K562 (cell line): ENCODE results near the gene RNPEPL1. TPM values are rescaled to one million over a fixed set of nuclear protein-coding genes. Genes with fewer than 3 reads are reported as not detected.
A peak's percentile ranks its signal among the peaks of the same experiment; 100 is the strongest.

Source experiments
- ARID3B ChIP-seq: fragments of 250-450 bp; sonication (Bioruptor Pico); IDR thresholded peaks from 2 replicates; pipeline ENCODE4 v1.4.0; 2020; ENCODE audit warnings: borderline replicate concordance
- ATF6 ChIP-seq: sonication (generic); formaldehyde crosslinking; IDR thresholded peaks from 2 replicates; pipeline ENCODE4 v1.4.0; 2020; ENCODE audit warnings: mild to moderate bottlenecking, missing genetic modification reagents
- BDP1 ChIP-seq: IDR thresholded peaks from 3 replicates; pipeline ENCODE4 v1.6.1; 2011; ENCODE audit not compliant: insufficient read length, insufficient read depth
- CHD1 ChIP-seq: fragments of 200-600 bp; sonication (generic); IDR thresholded peaks from one replicate; pipeline ENCODE4 v1.6.1; 2012; ENCODE audit warnings: mild to moderate bottlenecking, moderate library complexity, low read length, inconsistent platforms
- E2F4 ChIP-seq: sonication (generic); formaldehyde crosslinking; IDR thresholded peaks from 2 replicates; pipeline ENCODE4 v1.8.0; 2022; ENCODE audit warnings: mild to moderate bottlenecking, low read depth, missing genetic modification reagents
- FOXO4 ChIP-seq: fragments of 450-650 bp; formaldehyde crosslinking; IDR thresholded peaks from 2 replicates; pipeline ENCODE4 v1.4.0; 2020; ENCODE audit warnings: mild to moderate bottlenecking, moderate library complexity
- IFI16 ChIP-seq: fragments of 250-450 bp; sonication (Bioruptor Pico); IDR thresholded peaks from 2 replicates; pipeline ENCODE4 v2.1.2; 2022; ENCODE audit warnings: mild to moderate bottlenecking, inconsistent platforms
- JUN ChIP-seq, 2 experiments: sonication (generic) in 1 of 2; formaldehyde crosslinking in 1 of 2; IDR thresholded peaks; 2 replicates each; pipeline versions ENCODE4 v1.6.1 to v1.8.0; 2012 to 2022; ENCODE audit warnings: borderline replicate concordance in 2 of 2, mild to moderate bottlenecking in 2 of 2, improper control_type of control experiment in 1 of 2, low read depth in 1 of 2, low read length in 1 of 2, missing genetic modification reagents in 1 of 2
- MBD2 ChIP-seq: sonication (generic); IDR thresholded peaks from 2 replicates; pipeline ENCODE4 v1.6.1; 2016; ENCODE audit warnings: low read depth, borderline replicate concordance
- NBN ChIP-seq: fragments of 450-650 bp; IDR thresholded peaks from 2 replicates; pipeline ENCODE4 v1.6.1; 2016; ENCODE audit warnings: low read depth, mild to moderate bottlenecking
- NCOA2 ChIP-seq, 2 experiments: fragments of 450-650 bp; IDR thresholded peaks; 2 replicates each; pipeline ENCODE4 v1.6.1; 2018; ENCODE audit warnings: mild to moderate bottlenecking in 2 of 2, moderate library complexity in 1 of 2; ENCODE audit not compliant: partially characterized antibody in 2 of 2
- NCOA6 ChIP-seq: fragments of 450-650 bp; IDR thresholded peaks from 2 replicates; pipeline ENCODE4 v1.6.1; 2017; ENCODE audit warnings: mild to moderate bottlenecking
- NRF1 ChIP-seq, 2 experiments: fragments of 450-650 bp; IDR thresholded peaks in 1 of 2; conservative IDR thresholded peaks in 1 of 2; 2 replicates each; pipeline ENCODE4 v1.6.1; 2014; ENCODE audit warnings: mild to moderate bottlenecking in 2 of 2
- NUFIP1 ChIP-seq: fragments of 450-650 bp; IDR thresholded peaks from 2 replicates; pipeline ENCODE4 v1.6.1; 2018; ENCODE audit not compliant: partially characterized antibody
- PHB ChIP-seq: fragments of 250-450 bp; sonication (Bioruptor Pico); IDR thresholded peaks from 2 replicates; pipeline ENCODE4 v1.5.0; 2021
- PRMT5 ChIP-seq: sonication (generic); formaldehyde crosslinking; IDR thresholded peaks from 2 replicates; pipeline ENCODE4 v1.5.0; 2020; ENCODE audit warnings: missing genetic modification reagents
- RBBP5 ChIP-seq: fragments of 200-600 bp; sonication (generic); IDR thresholded peaks from 2 replicates; pipeline ENCODE4 v1.6.1; 2012; ENCODE audit warnings: borderline replicate concordance, mild to moderate bottlenecking, low read length, control low read depth, inconsistent platforms; ENCODE audit not compliant: insufficient read depth, poor library complexity, severe bottlenecking
- RBFOX2 ChIP-seq: fragments of 200-400 bp; formaldehyde crosslinking; IDR thresholded peaks from 2 replicates; pipeline ENCODE4 v1.6.1; 2017; ENCODE audit warnings: low read depth, mild to moderate bottlenecking, low read length, moderate library complexity
- SMARCA4 ChIP-seq: fragments of 450-650 bp; IDR thresholded peaks from 2 replicates; pipeline ENCODE4 v1.6.1; 2016
- SRSF1 ChIP-seq: fragments of 200-400 bp; formaldehyde crosslinking; IDR thresholded peaks from 2 replicates; pipeline ENCODE4 v1.6.1; 2017; ENCODE audit warnings: mild to moderate bottlenecking, low read depth, low read length, moderate library complexity
- ZNF174 ChIP-seq: fragments of 250-450 bp; sonication (Bioruptor Pico); IDR thresholded peaks from 2 replicates; pipeline ENCODE4 v1.4.0; 2020; ENCODE audit warnings: mild to moderate bottlenecking
- ZNF253 ChIP-seq: fragments of 250-450 bp; sonication (Bioruptor Pico); conservative IDR thresholded peaks from 2 replicates; pipeline ENCODE4 v1.6.1; 2021; ENCODE audit warnings: mild to moderate bottlenecking
- polyA plus RNA-seq, 8 experiments: library from polyadenylated mRNA; depleted of rRNA in 4 of 8; stranded (reverse) in 5 of 8; unstranded in 3 of 8; fragments of >200 nt; fragmentation: Nextera tagmentation in 2 of 8; fragmentation: Illumina TruSeq in 1 of 8; extraction: Ambion mirVana in 2 of 8; extraction: Trizol in 1 of 8; gene quantifications; 2 replicates each; pipeline versions ENCODE4 v1.2.1 to v1.2.3, GENCODE V29; 2011 to 2014; ENCODE audit warnings: inconsistent platforms in 1 of 8, missing spikeins in 1 of 8
- total RNA-seq, 7 experiments: library from RNA; depleted of rRNA in 6 of 7; stranded (reverse); fragments of >200 nt in 6 of 7; fragmentation: Illumina TruSeq in 2 of 7; extraction: Trizol in 2 of 7; gene quantifications; 2 replicates each; pipeline versions ENCODE4 v1.2.1 to v1.2.3, GENCODE V29; 2011 to 2021; ENCODE audit warnings: low replicate concordance in 1 of 7

RNPEPL1 gene
- total and polyA plus RNA-seq, 9 of the 15 experiments (the other 6 are each of a cell fraction or from before 2014, with no cell fraction given) = 0.07 to 38.7 (median 5.6) TPM

GRCh38 chr2:240566203-240567136 lies 1.8 kb upstream of the RNPEPL1 start (continued):
- TF ChIP-seq RBFOX2 (peak; percentile 74), NUFIP1 (no peak), ARID3B (no peak), SRSF1 (no peak), NRF1 (conservative IDR thresholded peaks at IDR 0.05 in 1 of 2, IDR thresholded peaks at IDR 0.05 in 1 of 2) (peak; percentile 47 to 58; a peak in 3 of 4 replicates), NCOA2 (IDR thresholded peaks at IDR 0.05; ENCODE audit: partially characterized antibody in 2 of 2) (no peak), FOXO4 (no peak), RBBP5 (no peak), E2F4 (CRISPR knock-in tag) (no peak), IFI16 (CRISPR knock-in tag) (no peak), NBN (no peak), PRMT5 (CRISPR knock-in tag) (no peak), MBD2 (peak; percentile 29; the same call in 1 of the 2 replicates), BDP1 (no peak), ZNF174 (CRISPR knock-in tag) (no peak), ATF6 (CRISPR knock-in tag) (no peak), CHD1 (peak; percentile 89), JUN (IDR thresholded peaks at IDR 0.05; ENCODE audit: borderline replicate concordance, low read depth, low read length) (no peak), JUN (CRISPR knock-in tag; IDR thresholded peaks at IDR 0.05; ENCODE audit: borderline replicate concordance) (peak; percentile 50; the same call in 1 of the 2 replicates), PHB (CRISPR knock-in tag) (no peak), NCOA6 (no peak), ZNF253 (no peak), SMARCA4 (no peak)
